T1000 (cell line): ENCODE measurements around the gene UBE2L3.
"Not testable (repeated sequence)": the region's sequence is repeated elsewhere in the genome, so short reads cannot be mapped to it uniquely, and the experiment has no call there.

Source experiments
- DNase-seq: peaks from one replicate; lab custom pipeline; 2025; ENCODE audit warnings: mixed read lengths; lab: John Stamatoyannopoulos, UW

Gene UBE2L3

DNA sequence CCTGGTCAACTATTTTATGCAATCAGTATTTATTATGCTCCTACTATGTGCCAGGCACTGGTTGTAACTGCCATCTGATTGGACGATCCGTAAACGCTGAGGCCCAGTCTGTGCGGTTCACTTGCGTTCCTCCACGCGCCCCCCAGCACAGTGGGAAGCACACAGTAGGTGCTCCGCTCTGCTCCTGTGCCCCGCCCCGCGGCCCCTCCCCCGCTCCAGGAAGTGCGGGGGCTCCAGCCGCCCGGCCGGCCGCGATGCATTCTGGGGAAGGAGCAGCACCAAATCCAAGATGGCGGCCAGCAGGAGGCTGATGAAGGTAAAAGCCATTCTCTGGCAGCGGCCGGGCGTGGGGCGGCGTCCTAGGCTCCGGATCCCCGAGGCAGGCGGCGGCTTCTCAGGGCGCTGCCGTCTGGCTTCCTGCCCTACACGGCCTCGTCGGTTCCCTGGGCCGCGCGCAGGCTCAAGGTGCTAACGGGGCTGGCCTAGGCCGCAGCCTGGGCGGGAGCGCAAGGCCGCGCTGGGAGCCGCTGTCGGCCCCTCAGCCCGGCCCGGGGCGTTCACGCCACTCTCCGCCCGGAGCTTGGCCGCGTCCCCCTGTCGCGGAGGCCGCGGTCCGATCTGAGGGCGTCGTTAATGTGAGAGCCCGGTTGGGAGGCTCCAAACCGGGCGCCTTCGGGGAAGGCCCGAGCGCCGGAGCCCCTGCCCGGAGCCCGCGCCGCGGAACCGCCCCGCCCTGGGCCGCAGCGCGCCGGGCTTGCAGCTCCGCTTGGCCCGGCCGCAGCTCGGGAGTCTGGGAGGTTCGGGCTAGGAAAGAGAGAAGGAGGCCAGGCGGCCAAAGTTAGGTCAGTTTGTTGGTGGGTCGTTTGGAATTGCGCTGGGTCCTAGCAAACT is at the start of gene UBE2L3:
UBE2L3 (plus strand) TSS at position 259 of the 891 bp plus-strand sequence; CDS start at position 290, 31 bp downstream.
- peak; percentile 39 for DNase-seq

- not testable (repeated sequence) for DNase-seq
Observed at GRCh38 chr22:21526705-21527500, 40.6 kb upstream of the UBE2L3 start.

DNA sequence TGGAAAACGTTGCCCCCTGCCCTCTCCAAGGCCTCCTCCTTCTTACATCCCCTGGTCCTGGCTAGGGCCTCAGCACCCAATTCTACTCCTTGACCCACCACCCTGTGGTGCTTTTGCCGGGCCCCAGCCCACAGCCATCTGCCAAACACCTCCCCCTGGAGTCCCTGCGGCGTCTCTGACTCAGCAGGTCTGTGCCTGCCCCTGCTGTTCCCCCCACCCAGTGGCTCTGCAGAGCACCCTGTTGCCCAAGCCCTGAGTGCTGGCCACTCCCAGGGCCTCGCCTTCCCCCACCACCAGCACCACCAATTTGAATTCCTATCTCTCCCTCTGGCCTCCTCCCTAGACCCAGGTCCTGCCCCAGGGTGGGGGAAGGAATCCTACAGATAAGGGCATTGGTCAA is 36.0 kb upstream of the UBE2L3 start:
- DNase-seq, result not testable (repeated sequence)

- not testable (repeated sequence) for DNase-seq
Observed at GRCh38 chr22:21532863-21533648, 34.5 kb upstream of the UBE2L3 start.

DNA sequence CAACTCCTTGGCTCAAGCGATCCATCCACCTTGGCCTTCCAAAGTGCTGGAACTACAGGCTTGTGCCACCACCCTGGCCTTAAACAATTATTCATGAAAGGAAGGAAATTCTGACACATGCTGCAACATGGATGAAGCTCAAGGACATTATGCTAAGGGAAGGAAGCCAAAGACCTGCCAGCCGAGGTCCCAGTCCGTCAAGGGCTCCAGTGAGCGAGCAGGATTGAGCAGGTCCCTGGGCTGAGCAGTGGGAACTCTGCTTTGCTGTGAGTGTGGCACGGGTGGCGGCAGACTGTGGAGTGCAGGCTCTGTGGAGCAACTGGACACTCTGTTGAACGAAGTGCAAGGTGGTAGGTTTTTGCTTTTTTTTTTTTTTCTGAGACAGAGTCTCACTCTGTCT is 27.7 kb upstream of the UBE2L3 start:
- not testable (repeated sequence) for DNase-seq

GRCh38 chr22:21544432-21545322 is 22.8 kb upstream of the UBE2L3 start:
- DNase-seq, result not testable (repeated sequence)

GRCh38 chr22:21549558-21549957 is 18.0 kb upstream of the UBE2L3 start:
- not testable (repeated sequence) for DNase-seq

- not testable (repeated sequence) for DNase-seq
Observed at GRCh38 chr22:21550008-21550677, 17.4 kb upstream of the UBE2L3 start.

DNA sequence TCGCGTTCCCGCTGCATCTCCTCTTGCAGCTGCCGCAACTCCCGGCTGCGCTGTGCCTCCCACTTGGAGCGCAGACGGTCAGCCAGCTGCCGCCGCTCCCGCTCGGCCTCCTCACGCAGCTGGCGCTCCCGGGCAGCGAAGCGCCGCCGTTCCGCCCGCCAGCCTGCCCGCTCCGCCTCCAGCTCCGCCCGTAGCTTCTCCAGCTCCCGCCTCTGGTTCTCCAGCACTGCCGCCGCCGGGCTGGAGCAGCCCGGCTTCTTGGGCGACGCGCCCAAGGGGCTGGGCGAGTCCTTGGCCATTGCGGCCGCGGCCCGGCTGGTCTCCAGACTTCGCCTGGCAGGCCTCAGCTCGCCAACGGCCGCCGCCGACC is 16.9 kb upstream of the UBE2L3 start:
- DNase-seq, result not testable (repeated sequence)

DNA sequence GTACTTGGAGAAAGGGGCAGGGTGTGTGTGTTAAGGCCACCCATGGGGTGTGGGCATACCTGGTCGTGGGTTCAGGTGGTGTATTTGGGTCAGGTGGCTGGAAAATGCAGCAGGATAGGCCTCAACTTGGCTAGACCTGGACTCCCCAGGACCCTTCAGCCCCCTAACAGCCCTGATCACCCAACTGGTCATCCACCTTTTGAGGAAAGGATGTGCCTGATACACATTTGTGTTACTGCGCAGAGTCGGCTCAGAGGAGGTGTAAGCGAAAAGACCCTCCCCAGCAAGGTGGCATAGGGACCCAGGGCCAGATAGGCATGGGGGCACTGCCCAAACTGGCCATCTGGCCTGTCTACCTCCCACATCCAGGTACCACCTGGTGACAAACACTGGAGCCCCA is 16.2 kb upstream of the UBE2L3 start, which contains the start of gene RIMBP3C:
RIMBP3C (minus strand) TSS at position 101 of the 400 bp plus-strand sequence. CDS start 485 bp downstream, outside the sequence.
- DNase-seq, result not testable (repeated sequence)

- not testable (repeated sequence) for DNase-seq
Observed at GRCh38 chr22:21559345-21560125, 8.0 kb upstream of the UBE2L3 start.

GRCh38 chr22:21560657-21561056 is 6.9 kb upstream of the UBE2L3 start:
- DNase-seq, result not testable (repeated sequence)

GRCh38 chr22:21563912-21564311 is 3.6 kb upstream of the UBE2L3 start:
- no peak for DNase-seq

DNA sequence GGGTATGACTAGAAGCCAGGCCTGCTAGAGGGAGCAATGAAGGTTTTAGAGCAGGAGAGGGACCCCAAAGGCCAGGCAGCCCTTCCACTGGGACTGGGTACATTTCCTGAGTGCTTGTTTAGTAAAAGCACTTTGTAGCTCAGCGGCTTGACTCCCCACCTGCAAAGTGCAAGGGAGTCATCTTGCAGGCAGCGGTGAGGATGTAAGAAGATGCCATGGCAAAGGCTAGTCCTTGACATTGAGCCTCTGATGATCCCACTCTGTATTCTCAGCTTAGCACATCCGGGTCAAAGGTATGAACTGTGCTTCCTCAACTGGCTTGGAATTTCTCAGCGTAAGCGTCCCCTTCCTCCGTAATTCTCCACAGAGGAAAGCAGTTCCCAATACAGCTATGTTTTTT is 3.1 kb upstream of the UBE2L3 start:
- no peak for DNase-seq

- DNase-seq, result no peak
Observed at GRCh38 chr22:21568347-21569075, 997 bp downstream of the UBE2L3 start.

- DNase-seq, result not testable (repeated sequence)
Observed at GRCh38 chr22:21569076-21569427, 1.5 kb downstream of the UBE2L3 start.

DNA sequence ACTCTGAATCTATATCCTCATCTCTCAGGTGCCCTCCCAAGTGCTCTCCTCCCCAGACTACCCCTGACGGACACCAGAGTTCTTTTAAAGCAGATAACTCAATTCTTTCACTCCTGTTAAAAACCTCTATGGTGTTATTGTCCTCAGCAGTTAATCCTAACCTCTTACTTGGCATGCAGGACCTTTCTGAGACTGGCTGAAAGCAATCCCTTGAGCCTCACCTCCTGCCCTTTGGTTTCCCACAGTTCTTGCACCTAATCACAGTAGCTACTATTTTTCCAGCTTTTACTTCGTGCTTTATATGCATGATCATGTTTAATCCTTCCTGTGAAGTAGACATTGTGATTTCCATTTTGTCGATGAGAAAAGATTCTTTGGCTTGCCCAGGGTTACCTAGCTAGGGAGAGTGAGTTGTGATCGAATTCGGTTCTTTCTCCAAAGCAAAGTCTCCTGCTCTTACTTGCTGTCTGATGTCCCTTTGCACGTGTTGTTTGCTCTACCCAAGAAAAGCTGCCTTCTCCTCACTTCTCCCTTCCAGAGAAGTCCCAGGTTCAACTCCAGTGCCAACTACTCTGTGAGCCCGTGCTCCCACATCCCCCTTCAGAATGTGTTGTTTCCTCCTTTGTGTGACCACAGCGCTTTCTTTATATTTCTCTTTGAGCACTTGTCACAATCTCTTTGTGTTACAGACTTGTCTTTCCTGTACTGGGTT is 2.1 kb downstream of the UBE2L3 start:
- no peak for DNase-seq

- no peak for DNase-seq
Observed at GRCh38 chr22:21570398-21570797, 2.9 kb downstream of the UBE2L3 start.
